Panc1 (cell line): ENCODE results near the gene NALCN. TPM values are rescaled to one million over a fixed set of nuclear protein-coding genes. Genes with fewer than 3 reads are reported as not detected.

Experiments
- ATAC-seq: fragments of 200-7000 bp; cut with Tn5 transposase; 2 replicates; pipeline ENCODE4 v1.9.1; 2020; ENCODE audit warnings: mild to moderate bottlenecking, moderate library complexity
- BruUV-seq: library from RNA; stranded (reverse); fragments of 400-500 nt; replicated peaks from 2 replicates; lab custom pipeline; 2021; lab: Mats Ljungman, UMichigan
- CTCF ChIA-PET: fragments of 300-600 bp; sonication (Branson Sonifier 250); formaldehyde crosslinking; loops from one replicate; lab custom pipeline; 2022; ENCODE audit warnings: antibody characterized with exemption; lab: Charles Lee
- POLR2A ChIA-PET: fragments of 300-600 bp; sonication (Branson Sonifier 250); formaldehyde crosslinking; loops from one replicate; lab custom pipeline; 2022; ENCODE audit warnings: antibody characterized with exemption; lab: Charles Lee
- DNase-seq: peaks from one replicate; pipeline ENCODE4 v3.0.0-alpha.2; 2010; ENCODE audit warnings: low read depth, low spot score
- H3K27ac ChIP-seq: 2 replicates; pipeline ENCODE4 v1.5.1; 2011; ENCODE audit warnings: mild to moderate bottlenecking, low read length, inconsistent platforms
- H3K27me3 ChIP-seq: fragments of 200-500 bp; sonication (Bioruptor generic); 2 replicates; pipeline ENCODE4 v1.6.0; 2014; ENCODE audit warnings: low read length, inconsistent platforms; ENCODE audit not compliant: control insufficient read depth, insufficient read depth
- H3K36me3 ChIP-seq: fragments of 200-500 bp; sonication (Bioruptor generic); 2 replicates; pipeline ENCODE4 v1.5.1; 2014; ENCODE audit warnings: inconsistent platforms, mild to moderate bottlenecking, low read length, moderate library complexity; ENCODE audit not compliant: control insufficient read depth, insufficient read depth
- H3K4me1 ChIP-seq: 2 replicates; pipeline ENCODE4 v1.5.1; 2011; ENCODE audit warnings: inconsistent platforms, mild to moderate bottlenecking, low read length, moderate library complexity; ENCODE audit not compliant: control insufficient read depth, insufficient read depth
- H3K4me3 ChIP-seq, 2 experiments: 2 replicates each; pipeline ENCODE4 v1.5.1; 2011 to 2012; ENCODE audit warnings: low read depth in 2 of 2, low read length in 2 of 2, mild to moderate bottlenecking in 2 of 2, inconsistent platforms in 1 of 2, moderate library complexity in 1 of 2
- H3K9me3 ChIP-seq: fragments of 200-500 bp; sonication (Bioruptor generic); 2 replicates; pipeline ENCODE4 v1.5.1; 2014; ENCODE audit warnings: low read depth, mild to moderate bottlenecking, inconsistent platforms, low read length, moderate library complexity; ENCODE audit not compliant: control insufficient read depth, insufficient read depth
- POLR2AphosphoS5 ChIP-seq: IDR thresholded peaks from 2 replicates; pipeline ENCODE4 v1.6.1; 2012; ENCODE audit warnings: mild to moderate bottlenecking, low read depth, low read length, moderate library complexity
- SIN3A ChIP-seq: IDR thresholded peaks from 2 replicates; pipeline ENCODE4 v1.6.1; 2012; ENCODE audit warnings: low read depth, mild to moderate bottlenecking, low read length, moderate library complexity, borderline replicate concordance; ENCODE audit not compliant: insufficient read depth
- TCF7L2 ChIP-seq: IDR thresholded peaks from 2 replicates; pipeline ENCODE4 v1.6.1; 2011; ENCODE audit warnings: mild to moderate bottlenecking, low read depth, low read length, inconsistent platforms
- in situ Hi-C: cut with HindIII; loops from 2 replicates; pipeline ENCODE4 v1.10.0; 2016; ENCODE audit warnings: low sequenced_read_pairs, low pct_unique_long_range_greater_than_20kb
- intact Hi-C: fragments of 100-400 bp; cut with micrococcal nuclease; formaldehyde crosslinking; loops from one replicate; pipeline ENCODE4 v1.10.0; 2022; ENCODE audit not compliant: unreplicated experiment
- total RNA-seq: library from RNA; stranded (reverse); gene quantifications from one replicate; pipeline ENCODE4 v1.2.1, GENCODE V29; 2021; ENCODE audit not compliant: unreplicated experiment
- TF ChIP-seq, protein P1 (sequence below), 2 experiments: IDR thresholded peaks; 2 replicates each; pipeline ENCODE4 v1.6.1; 2011 to 2012; ENCODE audit warnings: low read depth in 2 of 2, control low read depth in 1 of 2, low read length in 1 of 2, mild to moderate bottlenecking in 1 of 2, moderate library complexity in 1 of 2; ENCODE audit not compliant: insufficient read depth in 1 of 2
- TF ChIP-seq, protein P2 (sequence below): fragments of 450-650 bp; IDR thresholded peaks from 2 replicates; pipeline ENCODE4 v1.5.1; 2017; ENCODE audit warnings: mild to moderate bottlenecking

The NALCN gene
- total RNA-seq, 1 experiment from 2014 or later, result 10.9 TPM

DNA sequence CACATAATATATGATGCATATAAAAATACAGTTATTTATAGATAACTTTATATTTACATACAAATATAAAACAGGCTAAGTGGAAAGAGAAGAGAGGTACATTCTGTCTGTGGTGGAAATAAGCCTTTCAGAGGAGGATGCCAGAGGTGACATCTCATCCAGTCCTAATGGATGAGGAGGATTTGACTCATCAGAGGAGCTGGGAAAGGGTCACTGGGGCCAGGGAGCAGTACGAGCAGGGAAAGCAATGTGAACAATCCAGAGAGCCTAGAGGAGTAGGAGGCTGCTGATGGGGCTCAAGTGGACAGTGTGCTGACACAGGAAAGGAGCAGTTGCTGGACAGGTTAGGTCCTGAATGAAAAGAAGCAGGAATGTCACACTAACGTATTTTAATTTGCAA is 18.6 kb downstream of the NALCN start:
- ChIA-PET CTCF (no interaction called here), POLR2A (no interaction called here)
- Histone ChIP-seq H3K27ac (no peak overlapping the region), H3K4me3 (no peak overlapping the region), H3K27me3 (no peaks in the 10 kb centered on the region), H3K4me1 (peaks cover 3% of the 10 kb centered on the region; the same call in 1 of the 2 replicates), H3K36me3 (no peaks in the 10 kb centered on the region), H3K9me3 (no peaks in the 10 kb centered on the region)
- BruUV-seq, result no TSS peak
- ATAC-seq (peak; percentile 89), DNase-seq (no peak)
- intact Hi-C loops (no loop called here), in situ Hi-C loops (no loop called here)
- TF ChIP-seq, protein P1, sequence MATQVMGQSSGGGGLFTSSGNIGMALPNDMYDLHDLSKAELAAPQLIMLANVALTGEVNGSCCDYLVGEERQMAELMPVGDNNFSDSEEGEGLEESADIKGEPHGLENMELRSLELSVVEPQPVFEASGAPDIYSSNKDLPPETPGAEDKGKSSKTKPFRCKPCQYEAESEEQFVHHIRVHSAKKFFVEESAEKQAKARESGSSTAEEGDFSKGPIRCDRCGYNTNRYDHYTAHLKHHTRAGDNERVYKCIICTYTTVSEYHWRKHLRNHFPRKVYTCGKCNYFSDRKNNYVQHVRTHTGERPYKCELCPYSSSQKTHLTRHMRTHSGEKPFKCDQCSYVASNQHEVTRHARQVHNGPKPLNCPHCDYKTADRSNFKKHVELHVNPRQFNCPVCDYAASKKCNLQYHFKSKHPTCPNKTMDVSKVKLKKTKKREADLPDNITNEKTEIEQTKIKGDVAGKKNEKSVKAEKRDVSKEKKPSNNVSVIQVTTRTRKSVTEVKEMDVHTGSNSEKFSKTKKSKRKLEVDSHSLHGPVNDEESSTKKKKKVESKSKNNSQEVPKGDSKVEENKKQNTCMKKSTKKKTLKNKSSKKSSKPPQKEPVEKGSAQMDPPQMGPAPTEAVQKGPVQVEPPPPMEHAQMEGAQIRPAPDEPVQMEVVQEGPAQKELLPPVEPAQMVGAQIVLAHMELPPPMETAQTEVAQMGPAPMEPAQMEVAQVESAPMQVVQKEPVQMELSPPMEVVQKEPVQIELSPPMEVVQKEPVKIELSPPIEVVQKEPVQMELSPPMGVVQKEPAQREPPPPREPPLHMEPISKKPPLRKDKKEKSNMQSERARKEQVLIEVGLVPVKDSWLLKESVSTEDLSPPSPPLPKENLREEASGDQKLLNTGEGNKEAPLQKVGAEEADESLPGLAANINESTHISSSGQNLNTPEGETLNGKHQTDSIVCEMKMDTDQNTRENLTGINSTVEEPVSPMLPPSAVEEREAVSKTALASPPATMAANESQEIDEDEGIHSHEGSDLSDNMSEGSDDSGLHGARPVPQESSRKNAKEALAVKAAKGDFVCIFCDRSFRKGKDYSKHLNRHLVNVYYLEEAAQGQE (IDR thresholded peaks at IDR 0.05; ENCODE audit: insufficient read depth in 1 of 2, low read depth in 2 of 2, low read length in 1 of 2), result no peak
- TF ChIP-seq POLR2AphosphoS5 (no peak), SIN3A (no peak), TCF7L2 (no peak)
- TF ChIP-seq, protein P2, sequence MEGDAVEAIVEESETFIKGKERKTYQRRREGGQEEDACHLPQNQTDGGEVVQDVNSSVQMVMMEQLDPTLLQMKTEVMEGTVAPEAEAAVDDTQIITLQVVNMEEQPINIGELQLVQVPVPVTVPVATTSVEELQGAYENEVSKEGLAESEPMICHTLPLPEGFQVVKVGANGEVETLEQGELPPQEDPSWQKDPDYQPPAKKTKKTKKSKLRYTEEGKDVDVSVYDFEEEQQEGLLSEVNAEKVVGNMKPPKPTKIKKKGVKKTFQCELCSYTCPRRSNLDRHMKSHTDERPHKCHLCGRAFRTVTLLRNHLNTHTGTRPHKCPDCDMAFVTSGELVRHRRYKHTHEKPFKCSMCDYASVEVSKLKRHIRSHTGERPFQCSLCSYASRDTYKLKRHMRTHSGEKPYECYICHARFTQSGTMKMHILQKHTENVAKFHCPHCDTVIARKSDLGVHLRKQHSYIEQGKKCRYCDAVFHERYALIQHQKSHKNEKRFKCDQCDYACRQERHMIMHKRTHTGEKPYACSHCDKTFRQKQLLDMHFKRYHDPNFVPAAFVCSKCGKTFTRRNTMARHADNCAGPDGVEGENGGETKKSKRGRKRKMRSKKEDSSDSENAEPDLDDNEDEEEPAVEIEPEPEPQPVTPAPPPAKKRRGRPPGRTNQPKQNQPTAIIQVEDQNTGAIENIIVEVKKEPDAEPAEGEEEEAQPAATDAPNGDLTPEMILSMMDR, result no peak

DNA sequence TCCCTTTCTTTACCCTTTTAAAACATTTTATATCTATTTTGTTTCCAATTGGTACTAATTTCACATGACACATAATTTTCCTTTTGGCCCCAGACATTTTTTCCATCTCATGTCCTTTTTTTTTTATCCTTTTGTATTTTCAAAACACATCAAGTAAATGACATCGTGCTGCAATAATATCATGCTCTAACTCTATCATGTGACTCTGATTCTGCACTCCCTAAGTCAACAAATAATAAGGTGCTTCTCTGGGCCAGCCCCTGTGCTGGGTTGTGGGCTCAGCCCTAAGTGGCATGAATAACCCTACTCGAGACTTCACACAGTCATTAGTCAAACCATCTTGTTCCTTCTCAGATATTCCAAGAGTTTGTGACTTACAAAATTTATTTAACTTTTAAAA is 21.7 kb downstream of the NALCN start:
- BruUV-seq, result no TSS peak
- Histone ChIP-seq H3K9me3 (no peaks in the 10 kb centered on the region), H3K4me1 (peaks cover 3% of the 10 kb centered on the region; the same call in 1 of the 2 replicates), H3K27ac (no peak overlapping the region), H3K36me3 (no peaks in the 10 kb centered on the region), H3K4me3 (no peak overlapping the region), H3K27me3 (no peaks in the 10 kb centered on the region)
- POLR2A ChIA-PET, result no interaction called here
- DNase-seq, result no peak
- in situ Hi-C loops, result no loop called here
- intact Hi-C loops, result no loop called here
- TF ChIP-seq, protein P1 (IDR thresholded peaks at IDR 0.05; ENCODE audit: insufficient read depth in 1 of 2, low read depth in 2 of 2, low read length in 1 of 2), result no peak
- TF ChIP-seq, protein P2, result no peak
- TF ChIP-seq POLR2AphosphoS5, result no peak
- no peak for TF ChIP-seq SIN3A
- no peak for TF ChIP-seq TCF7L2
- ATAC-seq, result no peak
- CTCF ChIA-PET, result no interaction called here
